Colonic mucosa (tissue), 4 donors: ENCODE data around the gene F5. TPM values are rescaled to one million over a fixed set of nuclear protein-coding genes. Genes with fewer than 3 reads are reported as not detected.

Experiments used
- DNase-seq: peaks from one replicate; pipeline ENCODE4 v3.0.0-alpha.2; 2020
- H3K27ac ChIP-seq: fragments of 200-600 bp; one replicate; pipeline ENCODE4 v1.8.0; 2021
- H3K27me3 ChIP-seq: fragments of 200-600 bp; one replicate; pipeline ENCODE4 v1.8.0; 2021
- H3K36me3 ChIP-seq: fragments of 200-600 bp; one replicate; pipeline ENCODE4 v1.8.0; 2021
- H3K4me1 ChIP-seq: fragments of 200-600 bp; one replicate; pipeline ENCODE4 v1.8.0; 2021; ENCODE audit warnings: mild to moderate bottlenecking
- H3K4me3 ChIP-seq: fragments of 200-600 bp; one replicate; pipeline ENCODE4 v1.8.0; 2021
- H3K9ac ChIP-seq, 2 donors: one replicate each; pipeline ENCODE4 v1.7.0; 2013; ENCODE audit warnings: control low read depth in 2 of 2, low read depth in 2 of 2, low read length in 2 of 2
- H3K9me3 ChIP-seq: fragments of 200-600 bp; one replicate; pipeline ENCODE4 v1.8.0; 2021
- intact Hi-C: fragments of 100-400 bp; cut with DNase I; formaldehyde crosslinking; loops from one replicate; pipeline ENCODE4 v1.14.1; 2022
- total RNA-seq, 2 donors: library from RNA; stranded (reverse); fragmentation: NEBNext Ultra II Directional in 1 of 2; extraction: Animal tissue kit (Norgen Biotek cat#: 25700) in 1 of 2; gene quantifications; one replicate each; pipeline ENCODE4 v1.2.1, GENCODE V29; 2021
- TF ChIP-seq, protein P1 (sequence below): fragments of 200-600 bp; IDR thresholded peaks from one replicate; pipeline ENCODE4 v1.8.0; 2022; ENCODE audit warnings: antibody characterized with exemption, mild to moderate bottlenecking
- donor health status: healthy.
- donor health status: DM: no; HTN: no; CAD: no.
- donor health status: DM: no; HTN: no; CAD: no.

Gene F5
- total RNA-seq, 2 donors from 2014 or later = 0.24 to 0.54 TPM

DNA sequence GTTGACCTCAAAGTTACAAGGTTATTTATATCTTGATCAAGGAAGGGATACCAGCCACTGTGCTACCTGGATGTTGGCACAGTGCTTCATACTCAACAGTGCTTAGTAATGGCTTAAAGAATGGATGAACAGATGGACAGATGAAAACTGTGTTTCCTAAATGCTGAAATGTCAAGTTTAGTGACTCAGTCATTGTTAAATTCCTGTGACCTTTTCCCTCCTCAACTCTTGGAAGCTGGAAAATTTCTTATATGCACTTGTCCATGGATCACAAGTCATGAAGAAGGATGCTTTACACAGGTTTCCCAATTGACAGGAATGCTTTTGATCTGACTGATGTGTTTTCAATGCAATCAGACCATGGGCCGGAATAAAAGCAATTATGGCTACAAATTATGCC, 60.9 kb downstream of the F5 start:
- TF ChIP-seq, protein P1, sequence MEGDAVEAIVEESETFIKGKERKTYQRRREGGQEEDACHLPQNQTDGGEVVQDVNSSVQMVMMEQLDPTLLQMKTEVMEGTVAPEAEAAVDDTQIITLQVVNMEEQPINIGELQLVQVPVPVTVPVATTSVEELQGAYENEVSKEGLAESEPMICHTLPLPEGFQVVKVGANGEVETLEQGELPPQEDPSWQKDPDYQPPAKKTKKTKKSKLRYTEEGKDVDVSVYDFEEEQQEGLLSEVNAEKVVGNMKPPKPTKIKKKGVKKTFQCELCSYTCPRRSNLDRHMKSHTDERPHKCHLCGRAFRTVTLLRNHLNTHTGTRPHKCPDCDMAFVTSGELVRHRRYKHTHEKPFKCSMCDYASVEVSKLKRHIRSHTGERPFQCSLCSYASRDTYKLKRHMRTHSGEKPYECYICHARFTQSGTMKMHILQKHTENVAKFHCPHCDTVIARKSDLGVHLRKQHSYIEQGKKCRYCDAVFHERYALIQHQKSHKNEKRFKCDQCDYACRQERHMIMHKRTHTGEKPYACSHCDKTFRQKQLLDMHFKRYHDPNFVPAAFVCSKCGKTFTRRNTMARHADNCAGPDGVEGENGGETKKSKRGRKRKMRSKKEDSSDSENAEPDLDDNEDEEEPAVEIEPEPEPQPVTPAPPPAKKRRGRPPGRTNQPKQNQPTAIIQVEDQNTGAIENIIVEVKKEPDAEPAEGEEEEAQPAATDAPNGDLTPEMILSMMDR = no peak
- peaks cover 8% of the 10 kb centered on the region for H3K4me1 ChIP-seq
- no peaks in the 10 kb centered on the region for H3K9me3 ChIP-seq
- no peak overlapping the region for H3K9ac ChIP-seq
- intact Hi-C loops = no loop called here
- no peaks in the 10 kb centered on the region for H3K27me3 ChIP-seq
- DNase-seq = no peak
- no peaks in the 10 kb centered on the region for H3K36me3 ChIP-seq
- H3K4me3 ChIP-seq = no peak overlapping the region
- no peak overlapping the region for H3K27ac ChIP-seq

- Histone ChIP-seq H3K4me1 (peaks cover 8% of the 10 kb centered on the region), H3K4me3 (no peak overlapping the region), H3K9ac (no peak overlapping the region), H3K9me3 (no peaks in the 10 kb centered on the region), H3K27ac (no peak overlapping the region), H3K36me3 (no peaks in the 10 kb centered on the region), H3K27me3 (no peaks in the 10 kb centered on the region)
- TF ChIP-seq, protein P1 = no peak
- no peak for DNase-seq
- intact Hi-C loops = no loop called here
Observed at GRCh38 chr1:169523904-169524303, 62.4 kb downstream of the F5 start.

DNA sequence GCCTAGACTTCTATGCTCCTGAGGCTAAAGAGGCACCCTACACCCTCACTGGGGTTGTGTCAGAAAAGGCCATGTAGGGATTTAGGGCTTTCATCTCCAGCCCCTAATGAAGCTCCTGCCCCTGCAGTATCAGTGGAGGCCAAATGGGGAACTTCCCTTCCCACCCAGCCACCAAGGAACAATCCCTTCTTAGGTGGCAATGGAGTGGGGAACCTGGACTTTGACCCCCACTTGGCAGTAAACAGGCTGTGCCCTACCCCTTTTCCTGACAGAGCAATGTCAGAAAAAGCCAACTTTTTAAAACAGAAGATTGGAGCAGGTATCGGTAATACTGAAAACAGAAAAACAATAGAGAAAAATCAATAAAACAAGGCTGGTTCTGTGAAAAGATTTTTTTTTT, 65.1 kb downstream of the F5 start:
- Histone ChIP-seq H3K9me3 (no peaks in the 10 kb centered on the region), H3K36me3 (no peaks in the 10 kb centered on the region), H3K4me3 (no peak overlapping the region), H3K27ac (no peak overlapping the region), H3K4me1 (no peaks in the 10 kb centered on the region), H3K9ac (no peak overlapping the region), H3K27me3 (no peaks in the 10 kb centered on the region)
- intact Hi-C loops = no loop called here
- DNase-seq = peak; percentile 66
- TF ChIP-seq, protein P1 = no peak

DNA sequence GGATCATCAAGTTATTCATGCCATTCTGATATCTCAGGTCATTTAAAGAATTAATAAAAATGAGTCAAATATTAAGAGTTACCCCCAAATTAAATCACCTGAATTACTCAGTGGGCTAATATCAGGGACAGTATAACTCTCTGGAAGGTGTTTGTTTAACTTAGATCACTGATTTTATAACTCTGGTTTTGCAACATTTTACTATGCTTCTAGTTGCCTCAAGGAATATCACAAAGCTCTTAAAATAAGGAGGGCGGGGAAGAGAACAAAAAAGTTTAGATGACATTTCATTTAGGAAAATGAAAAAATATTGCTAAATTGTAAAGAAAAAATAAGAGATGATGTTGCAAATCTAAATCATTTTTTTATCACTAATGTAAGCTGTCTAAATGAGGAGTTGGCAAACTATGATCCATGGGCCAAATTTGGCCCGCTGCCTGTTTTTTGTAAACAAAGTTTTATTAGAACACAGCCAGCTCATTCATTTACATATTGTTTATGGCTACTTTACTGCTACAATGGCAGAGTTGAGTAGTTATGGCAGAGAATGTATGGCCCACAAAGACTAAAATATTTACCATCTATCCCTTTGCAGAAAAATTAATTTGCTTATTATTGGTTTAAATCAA, 68.6 kb downstream of the F5 start:
- no peaks in the 10 kb centered on the region for H3K9me3 ChIP-seq
- peak overlapping the region; percentile 24 for H3K27ac ChIP-seq
- H3K9ac ChIP-seq = no peak overlapping the region
- peak; percentile 54 for DNase-seq
- TF ChIP-seq, protein P1 = no peak
- H3K4me1 ChIP-seq = peaks cover 10% of the 10 kb centered on the region
- no peaks in the 10 kb centered on the region for H3K27me3 ChIP-seq
- H3K36me3 ChIP-seq = no peaks in the 10 kb centered on the region
- no peak overlapping the region for H3K4me3 ChIP-seq
- intact Hi-C loops = no loop called here

DNA sequence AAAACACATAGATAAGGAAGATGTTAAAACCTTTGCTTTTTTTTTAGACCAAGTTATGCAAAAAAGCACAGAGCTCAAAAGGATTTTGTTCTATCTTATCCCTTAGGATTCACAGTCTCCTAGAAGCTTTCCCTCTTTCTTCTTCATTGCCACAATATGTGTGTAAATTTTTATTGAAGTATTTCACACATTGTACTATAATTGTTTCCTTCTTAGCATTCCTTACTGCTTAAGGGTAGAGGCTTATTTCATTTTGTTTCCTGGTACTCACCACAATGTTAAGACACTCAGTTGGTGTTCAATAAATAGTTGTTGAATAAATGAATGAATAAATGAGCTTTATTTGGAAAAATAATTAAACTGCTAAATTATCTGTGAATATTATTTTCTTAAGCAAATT, 70.6 kb downstream of the F5 start:
- no peak overlapping the region for H3K27ac ChIP-seq
- H3K36me3 ChIP-seq = no peaks in the 10 kb centered on the region
- H3K9ac ChIP-seq = no peak overlapping the region
- no peak for DNase-seq
- H3K27me3 ChIP-seq = no peaks in the 10 kb centered on the region
- intact Hi-C loops = no loop called here
- H3K4me3 ChIP-seq = no peak overlapping the region
- no peaks in the 10 kb centered on the region for H3K9me3 ChIP-seq
- peaks cover 10% of the 10 kb centered on the region for H3K4me1 ChIP-seq
- TF ChIP-seq, protein P1 = no peak
